IMR-90 (cell line): ENCODE results near the gene OSBPL9. TPM values are rescaled to one million over a fixed set of nuclear protein-coding genes. Genes with fewer than 3 reads are reported as not detected.
A peak's percentile ranks its signal among the peaks of the same experiment; 100 is the strongest.
"Not testable (repeated sequence)": the region's sequence is repeated elsewhere in the genome, so short reads cannot be mapped to it uniquely, and the experiment has no call there.

ENCODE experiments used
- ATAC-seq: fragments of 200-7000 bp; cut with Tn5 transposase; 2 replicates; pipeline ENCODE4 v1.9.1; 2020; ENCODE audit warnings: low read depth, mild to moderate bottlenecking, moderate library complexity
- BruUV-seq: library from RNA; stranded (reverse); fragments of 400-500 nt; replicated peaks from 2 replicates; lab custom pipeline; 2021; lab: Mats Ljungman, UMichigan
- CTCF ChIA-PET: fragments of 300-600 bp; formaldehyde crosslinking; extraction: SDS; loops from one replicate; lab custom pipeline; 2021; ENCODE audit warnings: antibody characterized with exemption; lab: Yijun Ruan, JAX
- POLR2A ChIA-PET: fragments of 300-600 bp; sonication (Branson Sonifier 250); formaldehyde crosslinking; loops from one replicate; lab custom pipeline; 2022; ENCODE audit warnings: antibody characterized with exemption; ENCODE audit not compliant: unreplicated experiment; lab: Charles Lee
- DNase-seq: peaks from one replicate; pipeline ENCODE4 v3.0.0; 2013
- H2AFZ ChIP-seq: replicated peaks from 2 replicates; pipeline ENCODE3; 2013; ENCODE audit warnings: low read length, mild to moderate bottlenecking; ENCODE audit not compliant: poor library complexity
- H2AK5ac ChIP-seq: 2 replicates; pipeline ENCODE4 v1.6.1; 2013; ENCODE audit warnings: low read depth, low read length, inconsistent platforms
- H2AK9ac ChIP-seq: replicated peaks from 2 replicates; pipeline ENCODE3; 2013; ENCODE audit warnings: mild to moderate bottlenecking, low read depth, low read length, moderate library complexity; ENCODE audit not compliant: poor library complexity
- H2BK120ac ChIP-seq: 2 replicates; pipeline ENCODE4 v1.6.1; 2013; ENCODE audit warnings: low read depth, low read length, inconsistent platforms
- H2BK15ac ChIP-seq: 3 replicates; pipeline ENCODE4 v1.6.1; 2013; ENCODE audit warnings: low read depth, low read length, inconsistent platforms
- H2BK20ac ChIP-seq: 2 replicates; pipeline ENCODE4 v1.6.1; 2013; ENCODE audit warnings: low read depth, mild to moderate bottlenecking, inconsistent platforms, low read length, moderate library complexity
- H2BK5ac ChIP-seq: 2 replicates; pipeline ENCODE4 v1.6.1; 2013; ENCODE audit warnings: mild to moderate bottlenecking, low read depth, low read length, inconsistent platforms; ENCODE audit not compliant: poor library complexity, severe bottlenecking
- H3K14ac ChIP-seq: replicated peaks from 2 replicates; pipeline ENCODE4 v1.6.1; 2013; ENCODE audit warnings: low read depth, low read length, inconsistent platforms
- H3K18ac ChIP-seq: 2 replicates; pipeline ENCODE4 v1.6.1; 2013; ENCODE audit warnings: low read depth, low read length, control low read depth
- H3K23ac ChIP-seq: 2 replicates; pipeline ENCODE4 v1.6.1; 2013; ENCODE audit warnings: low read depth, low read length, inconsistent platforms
- H3K27ac ChIP-seq: 2 replicates; pipeline ENCODE4 v1.5.1; 2013; ENCODE audit warnings: mild to moderate bottlenecking, control low read depth, low read length; ENCODE audit not compliant: insufficient read depth
- H3K27me3 ChIP-seq: 2 replicates; pipeline ENCODE4 v1.6.1; 2013; ENCODE audit warnings: low read length; ENCODE audit not compliant: control insufficient read depth, insufficient read depth
- H3K36me3 ChIP-seq: 2 replicates; pipeline ENCODE4 v1.6.1; 2013; ENCODE audit warnings: low read length, mixed read lengths; ENCODE audit not compliant: control insufficient read depth, insufficient read depth
- H3K4ac ChIP-seq: 2 replicates; pipeline ENCODE4 v1.6.1; 2013; ENCODE audit warnings: low read depth, low read length, inconsistent platforms
- H3K4me1 ChIP-seq: 2 replicates; pipeline ENCODE4 v1.6.1; 2013; ENCODE audit warnings: low read length, mixed read lengths; ENCODE audit not compliant: control insufficient read depth, insufficient read depth
- H3K4me2 ChIP-seq: 2 replicates; pipeline ENCODE4 v1.6.1; 2013; ENCODE audit warnings: low read depth, mild to moderate bottlenecking, control low read depth, low read length, moderate library complexity
- H3K4me3 ChIP-seq: 2 replicates; pipeline ENCODE4 v1.5.1; 2013; ENCODE audit warnings: low read depth, mild to moderate bottlenecking, control low read depth, low read length, moderate library complexity; ENCODE audit not compliant: insufficient read depth
- H3K56ac ChIP-seq: 2 replicates; pipeline ENCODE4 v1.6.1; 2013; ENCODE audit warnings: low read length, inconsistent platforms; ENCODE audit not compliant: insufficient read depth; ENCODE audit errors: extremely low read depth
- H3K79me1 ChIP-seq, 2 experiments: 2 replicates each; pipeline ENCODE4 v1.6.1; 2013; ENCODE audit warnings: low read length in 2 of 2, inconsistent platforms in 1 of 2, low read depth in 1 of 2
- H3K9ac ChIP-seq: 2 replicates; pipeline ENCODE4 v1.6.1; 2013; ENCODE audit warnings: low read depth, low read length, control low read depth
- H3K9me1 ChIP-seq: 2 replicates; pipeline ENCODE4 v1.6.1; 2013; ENCODE audit warnings: low read length, inconsistent platforms; ENCODE audit not compliant: insufficient read depth
- H3K9me3 ChIP-seq: 2 replicates; pipeline ENCODE4 v1.6.1; 2013; ENCODE audit warnings: low read length; ENCODE audit not compliant: control insufficient read depth, insufficient read depth
- H4K20me1 ChIP-seq: 2 replicates; pipeline ENCODE4 v1.6.1; 2013; ENCODE audit warnings: low read length, inconsistent platforms; ENCODE audit not compliant: insufficient read depth
- H4K5ac ChIP-seq: 2 replicates; pipeline ENCODE4 v1.6.1; 2013; ENCODE audit warnings: mild to moderate bottlenecking, low read depth, low read length, control low read depth
- H4K8ac ChIP-seq, 2 experiments: 2 replicates each; pipeline ENCODE4 v1.6.1; 2013; ENCODE audit warnings: low read depth in 2 of 2, low read length in 2 of 2, control low read depth in 1 of 2, inconsistent platforms in 1 of 2
- H4K91ac ChIP-seq: 2 replicates; pipeline ENCODE4 v1.6.1; 2013; ENCODE audit warnings: low read depth, low read length, inconsistent platforms; ENCODE audit not compliant: insufficient read depth
- FOS ChIP-seq: fragments of 150-350 bp; IDR thresholded peaks from 2 replicates; pipeline ENCODE4 v1.6.1; 2016; ENCODE audit warnings: low read depth, low read length
- MAZ ChIP-seq: IDR thresholded peaks from 2 replicates; pipeline ENCODE4 v1.6.1; 2012; ENCODE audit warnings: low read depth, mild to moderate bottlenecking, low read length, improper control_type of control experiment, moderate library complexity, borderline replicate concordance
- POLR2A ChIP-seq: IDR thresholded peaks from 2 replicates; pipeline ENCODE4 v1.6.1; 2012; ENCODE audit warnings: mild to moderate bottlenecking, low read depth, low read length
- RCOR1 ChIP-seq: IDR thresholded peaks from 2 replicates; pipeline ENCODE4 v1.6.1; 2012; ENCODE audit warnings: mild to moderate bottlenecking, low read length, improper control_type of control experiment; ENCODE audit not compliant: insufficient replicate concordance
- USF2 ChIP-seq: fragments of 150-350 bp; IDR thresholded peaks from 2 replicates; pipeline ENCODE4 v1.6.1; 2017; ENCODE audit warnings: mild to moderate bottlenecking, antibody characterized with exemption, low read length, low read depth
- WGBS, 2 experiments: methylation state at CpG; one replicate each; pipeline versions ENCODE4 v1.1.5 to v1.1.7; 2013; ENCODE audit warnings: missing lambda C conversion rate in 2 of 2; ENCODE audit not compliant: insufficient read length in 1 of 2; ENCODE audit errors: extremely low coverage in 2 of 2; 5-methylcytosine and 5-hydroxymethylcytosine counted together
- dilution Hi-C: fragments of 300-500 bp; cut with HindIII; formaldehyde crosslinking; loops from one replicate; pipeline ENCODE4 v1.14.3; 2018; ENCODE audit warnings: low sequenced_read_pairs; ENCODE audit not compliant: unreplicated experiment
- in situ Hi-C: fragments of 300-500 bp; cut with MboI; formaldehyde crosslinking; loops from 3 replicates; pipeline ENCODE4 v1.14.3; 2019; ENCODE audit warnings: low sequenced_read_pairs, inconsistent platforms, mixed read lengths
- intact Hi-C: fragments of 100-400 bp; cut with micrococcal nuclease; formaldehyde crosslinking; loops from 2 replicates; pipeline ENCODE4 v1.10.0; 2022
- polyA plus RNA-seq, 3 experiments: library from polyadenylated mRNA; depleted of rRNA; stranded (reverse); fragments of >200 nt; gene quantifications; 2 replicates each; pipeline ENCODE4 v1.2.3, GENCODE V29; 2012; ENCODE audit warnings: low replicate concordance in 1 of 3
- total RNA-seq: library from RNA; depleted of rRNA; stranded (reverse); fragments of >200 nt; gene quantifications from 2 replicates; pipeline ENCODE4 v1.2.3, GENCODE V29; 2012

OSBPL9 gene
- total and polyA plus RNA-seq, 2 of the 4 experiments (the other 2 are of a cell fraction) = 51.4 to 127 TPM

DNA sequence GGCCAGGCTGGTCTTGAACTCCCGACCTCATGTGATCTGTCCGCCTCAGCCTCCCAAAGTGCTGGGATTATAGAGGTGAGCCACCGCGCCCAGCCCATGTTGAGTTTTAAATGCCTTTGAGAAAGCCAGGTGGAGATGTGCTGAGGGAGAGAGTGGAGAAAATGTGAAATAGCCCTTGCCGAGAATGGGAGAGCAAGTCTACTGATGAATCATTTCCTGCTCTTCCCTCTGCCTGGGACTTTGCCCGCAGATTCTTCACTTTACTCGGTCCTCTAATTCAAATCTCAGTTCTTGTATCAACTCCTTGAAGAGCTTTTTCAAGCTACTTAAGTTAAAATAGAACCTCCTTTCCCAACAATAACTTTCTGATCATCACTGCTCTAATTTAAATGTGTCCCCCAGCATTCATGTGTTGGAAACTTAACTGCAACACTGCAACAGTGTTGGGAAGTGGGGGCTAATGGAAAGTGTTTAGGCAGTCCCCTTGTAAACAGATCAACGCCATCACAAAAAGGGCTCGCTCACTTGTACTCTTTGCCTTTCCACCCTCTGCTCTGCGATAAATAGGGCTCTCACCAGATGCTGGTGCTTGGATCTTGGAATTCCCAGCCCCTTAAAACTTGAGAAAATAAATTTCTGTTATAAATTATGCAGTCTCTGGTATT, 27.8 kb downstream of the OSBPL9 start:
- peaks cover 32 to 70% of the 10 kb centered on the region in 2 experiments; a peak in 3 of 4 replicates for H3K79me1 ChIP-seq
- H3K18ac ChIP-seq = peak overlapping the region; percentile 96
- no peaks in the 10 kb centered on the region for H3K36me3 ChIP-seq
- peaks cover 20% of the 10 kb centered on the region for H3K4me1 ChIP-seq
- peak overlapping the region; percentile 88; the same call in 1 of the 2 replicates for H2AK5ac ChIP-seq
- peak overlapping the region; percentile 85 for H3K14ac ChIP-seq
- H2BK15ac ChIP-seq = peak overlapping the region; percentile 92; the same call in 1 of the 3 replicates
- peak overlapping the region; percentile 55 to 89; a peak in 3 of 4 replicates for H4K8ac ChIP-seq
- H3K23ac ChIP-seq = peak overlapping the region; percentile 80
- peak overlapping the region; percentile 98 for H2BK5ac ChIP-seq
- TF ChIP-seq FOS = peak; percentile 47
- no peak for TF ChIP-seq RCOR1
- TF ChIP-seq POLR2A = no peak
- TF ChIP-seq MAZ = no peak
- TF ChIP-seq USF2 = no peak
- H4K91ac ChIP-seq = peak overlapping the region; percentile 86
- BruUV-seq = no TSS peak
- H2BK120ac ChIP-seq = peak overlapping the region; percentile 96
- no peaks in the 10 kb centered on the region for H3K9me3 ChIP-seq
- no peaks in the 10 kb centered on the region for H4K20me1 ChIP-seq
- peaks cover 10% of the 10 kb centered on the region; the same call in 1 of the 2 replicates for H3K9me1 ChIP-seq
- H3K4me3 ChIP-seq = no peak overlapping the region; the same call in 1 of the 2 replicates
- DNase-seq (peak; percentile 85), ATAC-seq (peak; percentile 27; the same call in 1 of the 2 replicates)
- intact Hi-C loops = loop anchor here (5.0 kb wide), 1 partner anchor 88 kb away; no protein-coding TSS in a partner anchor
- H3K9ac ChIP-seq = peak overlapping the region; percentile 69; the same call in 1 of the 2 replicates
- peak overlapping the region; percentile 83 for H3K27ac ChIP-seq
- in situ Hi-C loops = no loop called here
- peak overlapping the region; percentile 13 for H2AK9ac ChIP-seq
- H4K5ac ChIP-seq = peak overlapping the region; percentile 89
- dilution Hi-C loops = no loop called here
- peak overlapping the region; percentile 90 for H3K4me2 ChIP-seq
- peak overlapping the region; percentile 66 for H3K56ac ChIP-seq
- ChIA-PET CTCF (interaction anchor here (0.6 kb wide), 2 partner anchors 49 to 187 kb away, joined by 4 read pairs; no protein-coding TSS in a partner anchor), POLR2A (no interaction called here)
- H2AFZ ChIP-seq = no peak overlapping the region
- no peaks in the 10 kb centered on the region for H3K27me3 ChIP-seq
- peak overlapping the region; percentile 87 for H2BK20ac ChIP-seq
- peak overlapping the region; percentile 82 for H3K4ac ChIP-seq
- no CpG with 5 or more reads among the region's 10 CpGs for WGBS, 2 experiments

GRCh38 chr1:51646592-51646991, 29.7 kb downstream of the OSBPL9 start:
- H3K14ac ChIP-seq, H3K4ac ChIP-seq, H2BK15ac ChIP-seq, dilution Hi-C loops, BruUV-seq, H4K5ac ChIP-seq, H4K20me1 ChIP-seq, CTCF ChIA-PET, H3K27ac ChIP-seq, H2AFZ ChIP-seq, H3K56ac ChIP-seq, H3K9me3 ChIP-seq, ATAC-seq, H3K36me3 ChIP-seq, H3K18ac ChIP-seq, H3K27me3 ChIP-seq, H3K23ac ChIP-seq, DNase-seq, H4K8ac ChIP-seq, H3K9ac ChIP-seq, in situ Hi-C loops, H3K4me2 ChIP-seq, H3K4me3 ChIP-seq, H2BK20ac ChIP-seq, H2AK5ac ChIP-seq, POLR2A ChIA-PET, H4K91ac ChIP-seq, H2AK9ac ChIP-seq, H2BK5ac ChIP-seq, H2BK120ac ChIP-seq: not testable (repeated sequence)
- WGBS, 2 experiments = no CpG with 5 or more reads among the region's 3 CpGs
- Histone ChIP-seq H3K9me1 (peaks cover 20% of the 10 kb centered on the region), H3K4me1 (peaks cover 26% of the 10 kb centered on the region), H3K79me1 (peaks cover 30 to 69% of the 10 kb centered on the region in 2 experiments)
- intact Hi-C loops = loop anchor here (5.0 kb wide), 1 partner anchor 86 kb away; no protein-coding TSS in a partner anchor
